RWPE2 (cell line): ENCODE data around the gene HIVEP2.

Source experiments
- ATAC-seq: fragments of 200-7000 bp; cut with Tn5 transposase; 3 replicates; pipeline ENCODE4 v1.9.1; 2021; ENCODE audit warnings: low read depth
- DNase-seq: peaks from one replicate; pipeline ENCODE4 v3.0.0-alpha.2; 2020; ENCODE audit warnings: low spot score
- H3K27ac ChIP-seq: fragments of 450-650 bp; 2 replicates; pipeline ENCODE4 v1.5.1; 2017; ENCODE audit warnings: mild to moderate bottlenecking; ENCODE audit not compliant: poor library complexity, severe bottlenecking
- H3K27me3 ChIP-seq: fragments of 250-450 bp; sonication (Bioruptor Pico); 2 replicates; pipeline ENCODE4 v1.5.1; 2021; ENCODE audit warnings: mild to moderate bottlenecking, moderate library complexity; ENCODE audit not compliant: insufficient read depth, poor library complexity, severe bottlenecking
- H3K36me3 ChIP-seq: fragments of 250-450 bp; sonication (Bioruptor Pico); 2 replicates; pipeline ENCODE4 v1.5.1; 2020; ENCODE audit warnings: low read depth, mild to moderate bottlenecking, moderate library complexity
- H3K4me1 ChIP-seq: fragments of 250-450 bp; sonication (Bioruptor Pico); 2 replicates; pipeline ENCODE4 v1.5.1; 2021; ENCODE audit warnings: mild to moderate bottlenecking, moderate library complexity; ENCODE audit not compliant: insufficient read depth, poor library complexity, severe bottlenecking
- H3K4me3 ChIP-seq: fragments of 250-450 bp; sonication (Bioruptor Pico); 2 replicates; pipeline ENCODE4 v1.5.1; 2021; ENCODE audit warnings: mild to moderate bottlenecking, moderate library complexity; ENCODE audit not compliant: severe bottlenecking
- H3K9me3 ChIP-seq: fragments of 250-450 bp; sonication (Bioruptor Pico); 2 replicates; pipeline ENCODE4 v1.5.1; 2021; ENCODE audit warnings: mild to moderate bottlenecking, moderate library complexity; ENCODE audit not compliant: severe bottlenecking
- TF ChIP-seq, protein P1 (sequence below): fragments of 450-650 bp; IDR thresholded peaks from one replicate; pipeline ENCODE4 v1.5.1; 2017; ENCODE audit warnings: mild to moderate bottlenecking, moderate library complexity; ENCODE audit not compliant: poor library complexity, severe bottlenecking

The HIVEP2 gene

DNA sequence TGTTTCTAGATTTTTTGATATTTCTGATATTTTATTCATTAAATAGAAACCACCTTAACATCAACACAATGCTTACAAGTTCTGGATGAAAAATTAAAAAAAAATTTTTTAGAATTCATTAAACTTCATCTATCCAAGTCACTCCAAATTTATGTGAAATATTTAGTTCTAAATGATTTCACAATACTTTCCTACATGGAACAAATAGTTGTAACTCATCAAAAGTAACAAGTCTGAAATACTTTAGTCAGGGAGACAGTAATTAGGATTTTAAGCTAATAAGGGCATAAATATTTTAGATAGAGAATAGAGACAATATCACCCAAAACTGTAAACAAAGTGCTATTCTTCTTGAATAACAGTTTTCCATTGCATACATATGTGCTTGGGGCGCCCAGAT lies 147.8 kb downstream of the HIVEP2 start:
- Histone ChIP-seq H3K9me3 (no peaks in the 10 kb centered on the region), H3K36me3 (peaks cover 4% of the 10 kb centered on the region; the same call in 1 of the 2 replicates), H3K27me3 (no peaks in the 10 kb centered on the region), H3K27ac (no peak overlapping the region), H3K4me1 (peaks cover 7% of the 10 kb centered on the region), H3K4me3 (no peak overlapping the region)
- DNase-seq (no peak), ATAC-seq (no peak)
- TF ChIP-seq, protein P1, sequence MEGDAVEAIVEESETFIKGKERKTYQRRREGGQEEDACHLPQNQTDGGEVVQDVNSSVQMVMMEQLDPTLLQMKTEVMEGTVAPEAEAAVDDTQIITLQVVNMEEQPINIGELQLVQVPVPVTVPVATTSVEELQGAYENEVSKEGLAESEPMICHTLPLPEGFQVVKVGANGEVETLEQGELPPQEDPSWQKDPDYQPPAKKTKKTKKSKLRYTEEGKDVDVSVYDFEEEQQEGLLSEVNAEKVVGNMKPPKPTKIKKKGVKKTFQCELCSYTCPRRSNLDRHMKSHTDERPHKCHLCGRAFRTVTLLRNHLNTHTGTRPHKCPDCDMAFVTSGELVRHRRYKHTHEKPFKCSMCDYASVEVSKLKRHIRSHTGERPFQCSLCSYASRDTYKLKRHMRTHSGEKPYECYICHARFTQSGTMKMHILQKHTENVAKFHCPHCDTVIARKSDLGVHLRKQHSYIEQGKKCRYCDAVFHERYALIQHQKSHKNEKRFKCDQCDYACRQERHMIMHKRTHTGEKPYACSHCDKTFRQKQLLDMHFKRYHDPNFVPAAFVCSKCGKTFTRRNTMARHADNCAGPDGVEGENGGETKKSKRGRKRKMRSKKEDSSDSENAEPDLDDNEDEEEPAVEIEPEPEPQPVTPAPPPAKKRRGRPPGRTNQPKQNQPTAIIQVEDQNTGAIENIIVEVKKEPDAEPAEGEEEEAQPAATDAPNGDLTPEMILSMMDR, result no peak

DNA sequence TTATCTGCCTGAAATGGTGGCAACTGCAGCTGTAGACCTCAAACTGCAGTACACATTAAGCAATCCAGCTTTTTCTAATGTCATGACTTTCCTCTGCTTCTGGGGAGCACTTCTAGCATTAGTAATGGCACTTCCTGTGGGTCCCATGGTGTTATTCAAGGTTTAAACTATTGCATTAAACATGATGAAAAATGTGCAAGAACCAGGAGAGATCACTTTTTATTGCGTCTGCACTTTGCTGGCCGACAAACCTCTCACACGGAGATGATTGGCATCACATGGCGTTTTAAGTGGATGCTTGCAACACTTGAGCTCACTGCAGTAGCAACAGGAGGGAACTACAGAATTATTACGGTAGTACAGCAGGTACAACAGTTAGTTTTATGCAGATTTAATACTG lies 148.4 kb downstream of the HIVEP2 start:
- peaks cover 1% of the 10 kb centered on the region for H3K4me1 ChIP-seq
- no peak for ATAC-seq

DNA sequence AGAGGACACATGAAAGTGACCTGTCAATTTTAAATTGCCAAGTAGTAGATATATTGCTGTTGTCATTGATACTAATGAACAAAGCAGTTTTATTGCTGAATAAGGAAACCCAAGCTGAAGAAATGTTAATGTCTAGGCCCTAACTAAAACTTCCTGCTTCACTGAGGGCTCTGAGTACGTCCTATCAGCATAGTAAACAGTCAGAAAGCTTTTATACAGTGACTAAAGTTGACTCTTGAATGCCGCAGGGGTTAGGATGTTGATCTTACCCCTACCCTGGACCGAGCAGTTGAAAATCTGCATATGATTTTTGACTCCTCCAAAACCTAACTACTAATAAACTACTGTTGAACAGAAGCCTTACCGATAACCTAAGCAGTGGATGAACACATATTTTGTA lies 149.0 kb downstream of the HIVEP2 start:
- Histone ChIP-seq H3K27me3 (no peaks in the 10 kb centered on the region), H3K4me3 (no peak overlapping the region), H3K36me3 (no peaks in the 10 kb centered on the region), H3K4me1 (no peaks in the 10 kb centered on the region), H3K9me3 (no peaks in the 10 kb centered on the region), H3K27ac (no peak overlapping the region)
- TF ChIP-seq, protein P1, result no peak
- DNase-seq, result no peak
- ATAC-seq, result no peak

More for the DNA sequence above, 148.4 kb downstream of the HIVEP2 start:
- DNase-seq, result no peak
- no peak overlapping the region for H3K27ac ChIP-seq
- peaks cover under 1% of the 10 kb centered on the region; the same call in 1 of the 2 replicates for H3K36me3 ChIP-seq
- H3K4me3 ChIP-seq, result no peak overlapping the region
- H3K9me3 ChIP-seq, result no peaks in the 10 kb centered on the region
- H3K27me3 ChIP-seq, result no peaks in the 10 kb centered on the region
- TF ChIP-seq, protein P1, result no peak

DNA sequence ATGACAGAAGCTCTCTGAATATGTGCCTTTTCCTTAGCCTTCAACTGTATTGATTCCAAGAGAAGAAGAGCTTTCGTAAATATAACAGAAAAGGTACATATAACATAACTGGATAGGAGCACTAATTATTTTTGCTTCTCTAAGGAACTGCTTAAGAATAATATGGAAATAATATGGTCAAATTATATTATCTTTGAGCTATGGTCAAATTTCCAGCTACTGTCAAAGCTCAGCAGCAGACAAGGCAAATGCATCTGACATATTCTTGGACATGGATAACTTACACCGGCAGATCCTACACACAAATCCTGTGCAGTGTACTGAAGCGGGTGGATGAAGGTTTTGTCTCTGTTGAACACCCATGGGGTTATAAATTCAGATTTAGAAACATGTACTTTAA lies 150.6 kb downstream of the HIVEP2 start:
- no peaks in the 10 kb centered on the region for H3K9me3 ChIP-seq
- ATAC-seq, result no peak
- TF ChIP-seq, protein P1, result no peak
- H3K4me1 ChIP-seq, result no peaks in the 10 kb centered on the region
- H3K27me3 ChIP-seq, result no peaks in the 10 kb centered on the region
- H3K27ac ChIP-seq, result no peak overlapping the region
- no peak overlapping the region for H3K4me3 ChIP-seq
- DNase-seq, result no peak
- H3K36me3 ChIP-seq, result no peaks in the 10 kb centered on the region

DNA sequence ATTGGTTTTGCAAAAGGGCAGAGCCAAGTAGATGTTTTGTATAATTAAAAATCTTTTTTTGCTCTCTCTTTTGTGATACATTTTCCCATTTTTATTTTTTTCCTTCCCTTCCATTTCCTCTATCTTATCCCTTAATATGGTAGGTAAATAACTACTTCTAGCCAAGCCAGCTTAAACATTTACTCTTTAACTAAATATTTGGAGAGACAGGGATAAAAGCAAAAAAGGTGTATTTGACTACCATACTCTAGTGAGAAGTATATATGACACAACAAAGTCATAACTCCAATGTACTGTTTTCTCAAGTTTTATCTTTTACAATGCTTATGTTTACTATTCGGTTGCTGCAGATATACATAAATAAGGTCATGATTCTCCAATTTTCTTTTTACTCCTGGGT lies 154.7 kb downstream of the HIVEP2 start:
- H3K27me3 ChIP-seq, result no peaks in the 10 kb centered on the region
- ATAC-seq (no peak), DNase-seq (no peak)
- no peak overlapping the region for H3K27ac ChIP-seq
- H3K36me3 ChIP-seq, result no peaks in the 10 kb centered on the region; the same call in 1 of the 2 replicates
- peaks cover 6% of the 10 kb centered on the region for H3K4me1 ChIP-seq
- no peaks in the 10 kb centered on the region for H3K9me3 ChIP-seq
- no peak overlapping the region for H3K4me3 ChIP-seq
- TF ChIP-seq, protein P1, result no peak
